HL-60 (cell line): ENCODE measurements around the gene ERRFI1.

Experiments used
- DNase-seq, 2 experiments: peaks; one replicate each; pipeline ENCODE4 v3.0.0-alpha.2; 2010 to 2020; ENCODE audit warnings: low read depth in 1 of 2, low spot score in 1 of 2
- H3K27ac ChIP-seq: fragments of 250-450 bp; sonication (Bioruptor Pico); replicated peaks from 2 replicates; pipeline ENCODE4 v1.5.1; 2020; ENCODE audit warnings: mild to moderate bottlenecking, moderate library complexity
- H3K27me3 ChIP-seq: fragments of 250-450 bp; sonication (Bioruptor Pico); 2 replicates; pipeline ENCODE4 v1.5.1; 2021; ENCODE audit warnings: mild to moderate bottlenecking, moderate library complexity; ENCODE audit not compliant: insufficient read depth, poor library complexity, severe bottlenecking
- H3K4me3 ChIP-seq: replicated peaks from 2 replicates; pipeline ENCODE4 v1.5.1; 2011; ENCODE audit warnings: mild to moderate bottlenecking, control low read depth, low read length; ENCODE audit not compliant: insufficient read depth
- GABPA ChIP-seq: IDR thresholded peaks from 2 replicates; pipeline ENCODE4 v1.6.1; 2012; ENCODE audit warnings: low read depth
- POLR2AphosphoS5 ChIP-seq: IDR thresholded peaks from 2 replicates; pipeline ENCODE4 v1.6.1; 2012; ENCODE audit warnings: low read depth
- SPI1 ChIP-seq: IDR thresholded peaks from 2 replicates; pipeline ENCODE4 v1.6.1; 2012; ENCODE audit warnings: low read depth, mild to moderate bottlenecking, borderline replicate concordance
- TF ChIP-seq, protein P1 (sequence below): IDR thresholded peaks from one replicate; pipeline ENCODE4 v1.5.1; 2011; ENCODE audit warnings: low read length, control low read depth, inconsistent platforms; ENCODE audit not compliant: insufficient read depth
- TF ChIP-seq, protein P2 (sequence below): IDR thresholded peaks from 2 replicates; pipeline ENCODE4 v1.6.1; 2012; ENCODE audit warnings: low read depth; ENCODE audit not compliant: insufficient replicate concordance

ERRFI1 gene

DNA sequence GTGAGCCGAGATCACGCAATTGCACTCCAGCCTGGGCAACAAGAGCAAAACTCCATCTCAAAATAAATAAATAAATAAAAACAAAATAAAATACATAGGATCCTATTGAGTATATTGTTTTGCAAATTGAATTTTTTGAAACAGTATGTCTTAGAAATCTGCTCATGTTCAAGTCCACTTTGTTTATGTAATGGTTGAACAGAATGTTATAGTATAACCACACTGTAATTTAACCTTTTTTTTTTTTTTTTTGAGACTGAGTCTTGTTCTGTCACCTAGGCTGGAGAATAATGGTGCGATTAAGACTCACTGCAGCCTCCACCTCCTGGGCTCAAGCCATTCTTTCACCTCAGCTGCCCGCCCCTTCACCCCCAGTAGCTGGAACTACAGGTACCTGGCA lies 33.2 kb downstream of the ERRFI1 start:
- H3K27me3 ChIP-seq: no peaks in the 10 kb centered on the region
- H3K4me3 ChIP-seq: no peak overlapping the region
- no peak overlapping the region for H3K27ac ChIP-seq
- no peak for DNase-seq
- TF ChIP-seq, protein P1, sequence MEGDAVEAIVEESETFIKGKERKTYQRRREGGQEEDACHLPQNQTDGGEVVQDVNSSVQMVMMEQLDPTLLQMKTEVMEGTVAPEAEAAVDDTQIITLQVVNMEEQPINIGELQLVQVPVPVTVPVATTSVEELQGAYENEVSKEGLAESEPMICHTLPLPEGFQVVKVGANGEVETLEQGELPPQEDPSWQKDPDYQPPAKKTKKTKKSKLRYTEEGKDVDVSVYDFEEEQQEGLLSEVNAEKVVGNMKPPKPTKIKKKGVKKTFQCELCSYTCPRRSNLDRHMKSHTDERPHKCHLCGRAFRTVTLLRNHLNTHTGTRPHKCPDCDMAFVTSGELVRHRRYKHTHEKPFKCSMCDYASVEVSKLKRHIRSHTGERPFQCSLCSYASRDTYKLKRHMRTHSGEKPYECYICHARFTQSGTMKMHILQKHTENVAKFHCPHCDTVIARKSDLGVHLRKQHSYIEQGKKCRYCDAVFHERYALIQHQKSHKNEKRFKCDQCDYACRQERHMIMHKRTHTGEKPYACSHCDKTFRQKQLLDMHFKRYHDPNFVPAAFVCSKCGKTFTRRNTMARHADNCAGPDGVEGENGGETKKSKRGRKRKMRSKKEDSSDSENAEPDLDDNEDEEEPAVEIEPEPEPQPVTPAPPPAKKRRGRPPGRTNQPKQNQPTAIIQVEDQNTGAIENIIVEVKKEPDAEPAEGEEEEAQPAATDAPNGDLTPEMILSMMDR: no peak
- TF ChIP-seq, protein P2, sequence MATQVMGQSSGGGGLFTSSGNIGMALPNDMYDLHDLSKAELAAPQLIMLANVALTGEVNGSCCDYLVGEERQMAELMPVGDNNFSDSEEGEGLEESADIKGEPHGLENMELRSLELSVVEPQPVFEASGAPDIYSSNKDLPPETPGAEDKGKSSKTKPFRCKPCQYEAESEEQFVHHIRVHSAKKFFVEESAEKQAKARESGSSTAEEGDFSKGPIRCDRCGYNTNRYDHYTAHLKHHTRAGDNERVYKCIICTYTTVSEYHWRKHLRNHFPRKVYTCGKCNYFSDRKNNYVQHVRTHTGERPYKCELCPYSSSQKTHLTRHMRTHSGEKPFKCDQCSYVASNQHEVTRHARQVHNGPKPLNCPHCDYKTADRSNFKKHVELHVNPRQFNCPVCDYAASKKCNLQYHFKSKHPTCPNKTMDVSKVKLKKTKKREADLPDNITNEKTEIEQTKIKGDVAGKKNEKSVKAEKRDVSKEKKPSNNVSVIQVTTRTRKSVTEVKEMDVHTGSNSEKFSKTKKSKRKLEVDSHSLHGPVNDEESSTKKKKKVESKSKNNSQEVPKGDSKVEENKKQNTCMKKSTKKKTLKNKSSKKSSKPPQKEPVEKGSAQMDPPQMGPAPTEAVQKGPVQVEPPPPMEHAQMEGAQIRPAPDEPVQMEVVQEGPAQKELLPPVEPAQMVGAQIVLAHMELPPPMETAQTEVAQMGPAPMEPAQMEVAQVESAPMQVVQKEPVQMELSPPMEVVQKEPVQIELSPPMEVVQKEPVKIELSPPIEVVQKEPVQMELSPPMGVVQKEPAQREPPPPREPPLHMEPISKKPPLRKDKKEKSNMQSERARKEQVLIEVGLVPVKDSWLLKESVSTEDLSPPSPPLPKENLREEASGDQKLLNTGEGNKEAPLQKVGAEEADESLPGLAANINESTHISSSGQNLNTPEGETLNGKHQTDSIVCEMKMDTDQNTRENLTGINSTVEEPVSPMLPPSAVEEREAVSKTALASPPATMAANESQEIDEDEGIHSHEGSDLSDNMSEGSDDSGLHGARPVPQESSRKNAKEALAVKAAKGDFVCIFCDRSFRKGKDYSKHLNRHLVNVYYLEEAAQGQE: no peak
- TF ChIP-seq GABPA (no peak), POLR2AphosphoS5 (no peak), SPI1 (no peak)

DNA sequence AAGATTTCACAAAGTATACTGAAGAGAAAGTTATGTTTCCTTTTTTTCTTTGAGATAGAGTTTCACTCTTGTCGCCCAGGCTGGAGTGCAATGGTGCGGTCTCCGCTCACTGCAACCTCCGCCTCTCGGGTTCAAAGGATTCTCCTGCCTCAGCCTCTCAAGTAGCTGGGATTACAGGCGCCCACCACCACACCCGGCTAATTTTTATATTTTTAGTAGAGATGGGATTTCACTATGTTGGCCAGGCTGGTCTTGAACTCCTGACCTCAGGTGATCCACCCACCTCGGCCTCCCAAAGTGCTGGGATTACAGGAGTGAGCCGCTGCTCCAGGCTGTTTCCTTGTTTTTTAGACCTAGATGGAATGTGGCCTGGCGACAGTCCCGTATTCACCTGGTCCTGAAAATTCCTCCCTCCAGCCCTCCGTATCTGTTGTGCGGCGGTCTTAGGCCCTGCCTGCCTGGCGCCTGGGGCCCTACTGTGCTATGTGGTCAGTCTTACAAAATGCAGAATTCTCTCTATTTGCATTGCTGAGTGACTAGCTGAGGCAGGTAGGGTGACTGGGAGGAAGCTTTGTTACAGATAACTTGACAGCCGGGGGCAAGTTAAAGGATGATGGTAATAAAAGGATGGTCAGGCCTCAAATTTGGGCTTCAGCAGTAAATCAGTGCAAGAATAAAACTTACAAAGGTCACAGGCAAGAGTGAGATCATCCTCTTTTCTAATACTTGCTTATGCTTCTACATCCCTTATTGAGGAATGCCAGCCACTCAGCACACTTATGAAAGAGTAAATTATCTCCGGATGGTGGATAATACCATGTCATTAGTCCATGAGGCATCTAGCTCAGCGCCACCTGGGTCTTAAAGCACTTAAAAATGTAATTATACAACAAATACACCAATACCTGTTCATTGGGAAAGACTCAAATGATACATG lies 34.3 kb downstream of the ERRFI1 start:
- Histone ChIP-seq H3K4me3 (no peak overlapping the region), H3K27me3 (no peaks in the 10 kb centered on the region), H3K27ac (no peak overlapping the region)
- DNase-seq: no peak
- TF ChIP-seq, protein P2: no peak
- TF ChIP-seq, protein P1: no peak
- no peak for TF ChIP-seq GABPA

DNA sequence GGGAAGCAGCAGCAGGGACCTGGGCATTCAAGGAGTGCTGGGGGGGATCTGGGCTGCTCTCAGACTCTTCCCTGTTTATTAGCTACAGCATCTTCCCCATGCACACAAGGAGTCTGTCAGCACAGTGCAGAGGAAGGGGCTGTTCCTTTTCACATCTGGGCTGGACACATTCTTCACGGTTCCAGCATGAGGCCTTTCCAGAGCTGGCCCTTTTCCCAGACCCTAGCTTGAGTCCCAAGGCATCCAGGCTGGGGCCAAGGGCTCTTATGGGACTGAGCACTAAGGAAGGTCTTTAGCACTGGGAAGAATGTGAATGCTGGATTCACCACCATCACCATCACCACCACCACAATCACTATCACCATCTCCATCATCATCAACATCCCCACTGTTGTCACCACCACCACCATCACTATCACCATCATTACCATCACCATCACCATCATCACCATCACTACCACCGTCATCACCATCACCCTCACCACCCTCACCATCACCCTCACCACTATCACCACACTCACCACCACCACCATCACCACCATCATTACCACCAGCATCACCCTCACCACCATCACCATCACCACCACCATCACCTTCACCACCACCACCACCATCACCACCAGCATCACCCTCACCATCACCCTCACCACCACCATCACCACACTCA lies 36.2 kb downstream of the ERRFI1 start:
- Histone ChIP-seq H3K4me3 (no peak overlapping the region), H3K27me3 (no peaks in the 10 kb centered on the region), H3K27ac (no peak overlapping the region)
- TF ChIP-seq, protein P1: no peak
- no peak for TF ChIP-seq POLR2AphosphoS5
- TF ChIP-seq, protein P2: no peak
- no peak for TF ChIP-seq SPI1
- no peak for TF ChIP-seq GABPA
- no peak for DNase-seq
